GM18526 (cell line): ENCODE results near the gene COL4A4.

Source experiments
- POLR2A ChIP-seq: IDR thresholded peaks from 3 replicates; pipeline ENCODE4 v1.6.1; 2011; ENCODE audit not compliant: insufficient read length; ENCODE audit errors: extremely low read depth

Gene COL4A4

DNA sequence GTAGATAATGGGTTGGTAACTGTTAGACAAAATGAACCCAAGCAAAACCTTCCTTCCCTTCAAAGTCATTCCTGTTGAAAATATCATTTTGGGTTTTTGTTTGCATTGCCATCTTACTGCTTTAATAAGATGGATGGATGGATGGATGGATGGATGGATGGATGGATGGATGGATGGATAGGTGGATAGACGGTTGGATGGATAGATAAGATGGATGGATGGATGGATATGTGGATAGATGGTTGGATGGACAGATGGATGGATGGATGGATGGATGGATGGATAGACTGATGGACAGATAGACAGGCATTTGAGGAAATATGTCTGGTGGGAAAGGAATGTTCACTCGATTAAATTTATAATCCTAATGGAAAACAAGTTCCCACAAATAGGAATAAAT lies 133.2 kb downstream of the COL4A4 start:
- TF ChIP-seq POLR2A: no peak

DNA sequence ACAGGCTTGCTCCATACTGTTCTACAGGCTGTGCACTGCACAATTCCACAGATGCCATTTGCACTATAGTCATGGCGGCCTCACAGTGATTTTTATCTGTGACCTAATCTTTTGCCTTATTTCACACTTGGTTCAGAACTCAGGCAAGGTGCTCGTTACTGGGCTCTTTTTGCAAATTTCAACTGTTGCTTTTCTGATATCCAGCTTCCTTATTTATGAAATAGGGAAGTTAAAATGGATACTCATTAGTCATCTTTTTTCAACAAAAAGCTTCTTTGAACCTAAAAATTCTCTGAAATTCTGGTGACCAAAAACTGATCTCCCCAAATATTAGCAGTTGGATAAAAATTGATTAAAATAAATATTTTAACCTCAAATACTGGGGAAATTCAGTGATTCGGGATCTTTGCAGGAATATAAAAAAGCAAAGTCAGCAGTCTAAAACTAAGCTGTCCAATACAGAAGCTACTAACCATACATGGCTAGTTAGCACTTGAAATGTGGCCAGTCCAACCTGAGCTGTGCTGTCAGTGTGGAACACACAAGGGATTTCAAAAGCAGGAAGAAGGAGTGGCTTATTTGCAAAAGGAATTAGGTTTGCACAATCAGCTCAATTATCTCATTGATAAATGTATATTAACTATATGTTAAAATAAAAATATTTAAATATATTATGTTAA lies 134.4 kb downstream of the COL4A4 start:
- no peak for TF ChIP-seq POLR2A

DNA sequence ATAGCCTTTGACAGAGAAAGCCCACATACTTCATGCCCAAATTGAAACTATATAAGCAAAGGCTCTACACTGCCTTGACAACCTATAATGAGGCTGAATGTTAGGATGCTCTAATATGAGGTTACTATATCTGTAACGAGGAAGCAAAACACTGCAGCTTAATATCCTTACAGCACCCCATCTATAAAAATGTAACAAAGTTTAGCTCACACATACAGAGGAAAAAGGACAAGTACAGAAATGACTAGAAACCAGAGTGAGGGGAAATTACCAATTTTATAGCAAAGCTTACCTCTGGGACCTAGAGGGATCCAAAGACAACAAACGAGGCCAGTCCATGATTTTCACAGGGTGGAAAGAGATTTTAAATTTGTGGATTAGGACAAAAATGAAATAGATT lies 138.5 kb downstream of the COL4A4 start:
- no peak for TF ChIP-seq POLR2A

DNA sequence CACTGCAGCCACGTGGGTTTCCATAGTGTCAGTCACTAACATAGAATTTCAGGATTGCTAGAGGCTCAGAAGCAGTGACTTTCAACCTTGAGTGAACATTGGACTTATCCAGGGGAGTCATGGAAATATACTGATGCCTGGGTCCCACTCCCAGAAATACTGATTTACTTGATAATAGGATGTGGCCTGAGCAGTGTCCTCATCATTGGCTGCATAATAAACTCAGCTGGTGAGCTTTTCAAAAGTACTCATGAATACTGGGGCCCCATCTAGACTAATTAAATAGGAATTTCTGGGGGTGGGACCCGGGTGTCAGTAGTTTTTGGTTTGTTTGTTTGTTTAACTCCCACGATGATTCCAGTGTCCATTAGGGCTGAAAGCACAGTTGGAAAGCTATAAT lies 141.4 kb downstream of the COL4A4 start:
- no peak for TF ChIP-seq POLR2A

DNA sequence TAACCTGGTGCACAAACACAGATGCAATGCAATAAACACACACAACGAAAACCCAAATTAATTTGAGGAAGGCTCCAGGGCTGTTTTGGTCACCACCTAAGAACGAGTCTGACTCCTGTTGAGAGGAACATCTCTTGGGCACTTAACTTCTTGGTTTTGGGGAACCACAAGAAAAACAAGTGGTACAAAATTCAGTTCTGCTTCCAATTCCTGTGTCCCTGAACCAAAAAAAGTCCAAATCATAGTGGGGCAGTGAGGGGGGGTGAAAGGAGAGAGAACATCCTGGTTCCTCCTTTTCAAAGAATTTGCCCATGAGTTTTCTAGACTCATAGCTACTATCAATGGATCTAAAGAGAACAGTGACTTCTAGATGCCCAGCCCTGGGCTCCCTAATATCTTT lies 143.6 kb downstream of the COL4A4 start:
- no peak for TF ChIP-seq POLR2A

DNA sequence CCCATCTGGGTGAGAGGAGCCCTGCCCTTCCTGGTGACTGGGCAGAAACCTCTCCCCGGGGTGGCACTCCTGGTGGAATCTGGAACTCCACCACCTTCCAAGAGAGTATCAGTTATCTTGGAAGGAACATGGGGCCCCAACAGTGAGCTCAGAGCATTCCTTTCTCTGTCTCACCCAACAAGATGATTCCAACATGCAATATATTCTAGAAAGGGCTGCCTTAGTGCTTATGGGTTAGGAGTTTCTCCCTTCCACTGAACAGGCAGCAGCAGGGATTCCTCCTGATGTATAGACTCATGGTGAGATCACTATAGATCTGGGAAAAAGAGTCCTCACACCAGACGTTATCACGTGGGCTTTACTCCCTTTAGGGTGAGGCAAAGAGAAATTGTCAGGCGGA lies 147.1 kb downstream of the COL4A4 start:
- TF ChIP-seq POLR2A: no peak

DNA sequence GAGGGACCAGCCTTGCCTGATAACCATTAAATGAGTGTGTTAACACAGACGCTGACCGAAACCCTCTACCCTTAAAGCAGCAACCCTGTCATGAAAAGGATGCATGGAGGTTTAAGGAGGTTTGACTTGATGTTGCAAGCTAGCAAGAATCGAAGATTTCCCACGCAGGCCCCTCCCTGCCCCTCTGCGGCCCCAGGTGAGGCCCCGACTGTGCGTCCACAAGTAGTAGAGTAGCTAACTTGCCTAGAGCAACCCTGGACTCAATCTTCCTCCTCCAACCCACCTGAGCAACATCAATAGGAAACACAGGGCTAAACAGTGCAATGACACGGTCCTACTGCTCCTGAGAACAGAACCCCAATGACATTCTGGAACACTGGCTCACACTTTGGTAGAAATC lies 150.1 kb downstream of the COL4A4 start:
- no peak for TF ChIP-seq POLR2A

DNA sequence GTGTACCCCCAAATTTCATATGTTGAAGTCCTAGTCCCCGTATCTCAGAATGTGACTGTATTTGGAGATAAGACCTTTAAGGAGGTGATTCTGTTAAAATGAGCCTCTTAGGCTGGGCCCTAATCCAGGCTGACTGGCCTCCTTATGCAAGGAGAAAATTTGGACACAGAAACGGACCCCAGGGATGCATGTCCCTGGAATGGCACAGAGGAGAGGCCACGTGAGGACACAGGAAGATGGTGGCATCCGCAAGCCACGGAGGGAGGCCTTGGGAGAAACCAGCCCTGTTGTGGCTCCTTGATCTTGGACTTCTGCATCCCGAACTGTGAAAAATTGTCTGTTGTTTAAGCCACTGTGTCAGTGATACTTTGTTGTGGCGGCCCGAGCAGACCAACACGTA lies 150.7 kb downstream of the COL4A4 start:
- no peak for TF ChIP-seq POLR2A

DNA sequence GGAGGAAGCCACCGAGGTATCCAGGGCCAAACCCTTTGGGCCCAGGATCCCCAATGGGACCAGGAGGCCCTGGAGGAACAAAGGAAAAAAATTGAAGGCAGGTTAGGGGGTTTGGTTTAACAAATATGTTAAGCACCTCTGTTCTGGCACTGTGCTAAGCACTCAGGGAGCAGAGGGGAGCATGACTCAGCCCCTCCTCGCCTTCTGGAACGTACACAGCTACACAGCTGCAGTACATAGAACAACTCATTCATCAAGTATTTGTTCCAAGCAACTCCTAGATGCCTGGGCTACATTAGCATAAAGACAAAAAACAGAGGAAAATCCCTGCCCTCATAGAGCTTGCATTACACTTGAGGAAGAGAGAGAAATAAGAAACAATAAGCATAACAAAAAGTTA lies 153.6 kb downstream of the COL4A4 start:
- TF ChIP-seq POLR2A: no peak

DNA sequence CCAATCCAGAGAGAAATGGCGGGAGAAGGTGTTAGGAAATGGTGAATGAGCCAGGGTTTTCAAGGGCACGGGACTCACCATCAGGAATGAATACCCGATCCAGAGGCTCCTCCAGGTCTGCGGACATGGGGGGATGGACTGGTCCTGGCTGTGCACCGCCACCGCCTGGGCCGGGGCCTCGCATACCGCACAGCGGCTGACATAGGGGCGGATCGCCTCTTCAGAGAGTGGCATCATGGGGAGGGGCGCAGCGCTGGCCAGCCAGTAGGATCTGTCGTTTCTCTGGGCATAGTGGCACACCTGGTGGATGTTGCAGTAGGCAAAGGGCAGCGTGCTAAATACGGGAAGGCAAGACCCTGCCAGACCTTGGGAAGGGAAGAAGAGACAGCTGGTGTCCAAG lies 156.1 kb downstream of the COL4A4 start:
- TF ChIP-seq POLR2A: no peak

DNA sequence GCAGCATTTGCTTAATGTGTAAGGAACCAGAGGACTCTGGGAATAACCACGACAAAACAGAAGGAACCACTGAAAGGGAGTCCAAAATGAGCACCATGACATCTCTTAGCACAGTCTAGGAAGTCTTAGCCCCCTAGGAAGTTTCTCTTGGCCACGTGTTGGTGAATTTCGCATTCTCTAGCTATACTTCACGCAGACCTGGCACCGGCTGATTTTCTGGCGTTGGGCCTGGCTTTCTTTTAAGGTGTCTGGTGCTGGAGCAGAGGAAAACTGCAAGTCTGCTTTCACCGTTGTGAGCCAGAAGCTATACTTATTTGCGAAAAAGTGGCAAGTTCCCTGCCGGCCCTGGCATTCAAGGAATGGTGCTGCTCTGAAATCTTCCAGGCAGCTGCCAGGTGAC lies 156.9 kb downstream of the COL4A4 start:
- no peak for TF ChIP-seq POLR2A

DNA sequence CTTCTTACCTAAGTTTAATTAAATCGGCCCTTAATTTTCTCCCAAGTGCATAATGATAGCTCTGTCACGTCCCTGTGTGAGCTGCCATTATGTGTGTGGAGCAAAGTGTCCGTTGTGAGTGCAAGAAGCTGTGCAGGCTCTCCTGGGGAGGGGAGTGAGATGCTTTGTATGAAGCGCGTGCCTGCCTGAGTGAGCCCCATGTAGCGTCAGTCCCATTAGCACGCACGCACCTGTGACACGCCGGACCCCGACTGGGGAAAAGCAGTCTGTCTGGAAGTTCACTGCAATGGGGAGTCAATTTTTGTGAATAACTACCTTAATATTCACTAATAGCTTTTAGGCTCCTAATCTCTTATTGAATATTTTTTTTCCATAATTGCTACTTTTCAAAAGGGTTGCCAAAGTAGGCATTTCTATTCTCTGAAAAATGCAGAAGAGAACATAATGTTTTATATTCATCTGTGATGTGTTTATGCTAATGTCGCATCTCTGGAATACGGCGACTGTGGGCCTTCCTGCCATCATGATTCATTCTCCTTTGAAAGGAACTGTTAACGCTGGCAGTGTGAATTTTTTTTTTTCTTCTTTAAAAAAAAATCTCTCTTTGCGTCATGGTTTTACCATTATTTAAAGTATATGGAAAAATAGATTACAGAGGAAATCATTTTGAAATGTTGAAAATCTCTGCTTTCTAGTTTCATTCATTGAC lies 157.7 kb downstream of the COL4A4 start:
- no peak for TF ChIP-seq POLR2A

DNA sequence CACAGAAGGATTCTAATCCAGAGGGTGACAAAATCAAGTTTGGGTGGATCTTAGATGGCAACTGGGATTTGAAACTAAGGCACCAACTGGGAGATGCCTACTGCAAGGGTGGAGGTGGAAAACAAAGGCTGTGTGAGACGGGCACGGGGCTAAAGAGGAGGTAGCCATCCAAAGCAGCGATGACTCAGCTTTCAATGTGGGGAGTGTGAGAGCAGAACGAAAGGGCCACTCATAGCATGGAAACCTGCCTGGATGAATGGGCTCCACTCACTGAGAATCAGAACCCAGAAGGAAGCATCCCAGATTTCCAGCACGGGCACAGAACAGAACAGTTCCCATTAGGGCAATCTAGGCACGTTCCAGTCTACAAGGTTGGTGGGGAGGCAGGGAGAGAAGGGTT lies 159.5 kb downstream of the COL4A4 start:
- TF ChIP-seq POLR2A: no peak

DNA sequence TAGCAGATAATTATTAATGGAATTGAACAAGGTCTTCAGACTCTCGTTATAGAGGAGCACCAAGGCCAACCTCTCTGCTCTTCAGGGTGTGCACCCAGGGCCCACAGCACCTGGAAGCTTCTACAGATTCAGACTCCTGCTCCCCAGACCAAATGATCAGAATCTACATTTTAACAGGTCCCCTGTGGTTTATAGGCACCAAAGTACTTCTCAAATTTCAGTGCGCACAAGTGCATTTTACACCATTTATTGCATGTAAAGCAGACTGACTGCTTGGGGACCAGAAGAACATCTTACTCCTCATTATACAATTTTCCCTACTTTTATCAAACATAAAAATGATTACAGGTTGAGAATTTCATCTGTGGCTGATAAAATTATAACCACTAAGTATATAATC lies 163.9 kb downstream of the COL4A4 start:
- no peak for TF ChIP-seq POLR2A

DNA sequence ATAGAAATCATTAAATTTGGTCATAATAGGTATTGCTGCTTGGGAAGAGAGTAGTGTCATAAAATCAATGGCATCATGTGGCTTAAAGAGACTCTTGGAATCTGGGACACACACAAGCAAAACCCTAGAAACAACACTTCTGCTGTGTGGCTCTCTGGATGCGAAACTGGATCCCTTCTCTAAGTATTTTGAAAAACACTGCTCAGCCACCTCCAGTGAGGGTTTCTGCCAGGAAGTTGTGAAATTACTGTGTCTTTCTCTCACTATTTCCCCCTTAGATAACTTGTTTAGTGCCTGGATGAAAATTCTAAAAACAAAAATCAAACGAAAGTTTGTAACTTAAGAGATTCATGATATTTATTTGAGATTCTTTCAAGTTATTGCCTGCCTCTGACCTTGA lies 164.3 kb downstream of the COL4A4 start:
- no peak for TF ChIP-seq POLR2A

DNA sequence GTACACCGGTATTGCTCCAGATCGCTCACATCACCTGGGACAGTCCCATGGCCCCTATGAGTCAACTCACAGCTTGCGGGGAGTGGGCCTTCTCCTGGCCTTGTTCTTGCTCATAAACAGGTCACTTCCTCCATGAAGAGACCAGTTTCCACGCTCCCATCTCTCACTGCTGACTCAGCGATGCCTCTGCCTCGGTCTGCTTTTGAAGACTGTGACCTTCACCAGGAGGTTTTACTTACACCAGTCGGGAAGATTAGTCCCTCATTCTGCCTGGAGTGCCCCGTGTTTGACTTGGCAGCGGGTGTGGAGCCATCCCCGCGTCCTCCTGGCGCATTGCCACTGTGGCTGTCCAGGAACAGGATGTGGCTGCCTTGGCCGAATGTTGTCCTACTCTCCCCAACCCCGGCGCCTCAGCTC lies 168.4 kb downstream of the COL4A4 start:
- no peak for TF ChIP-seq POLR2A

DNA sequence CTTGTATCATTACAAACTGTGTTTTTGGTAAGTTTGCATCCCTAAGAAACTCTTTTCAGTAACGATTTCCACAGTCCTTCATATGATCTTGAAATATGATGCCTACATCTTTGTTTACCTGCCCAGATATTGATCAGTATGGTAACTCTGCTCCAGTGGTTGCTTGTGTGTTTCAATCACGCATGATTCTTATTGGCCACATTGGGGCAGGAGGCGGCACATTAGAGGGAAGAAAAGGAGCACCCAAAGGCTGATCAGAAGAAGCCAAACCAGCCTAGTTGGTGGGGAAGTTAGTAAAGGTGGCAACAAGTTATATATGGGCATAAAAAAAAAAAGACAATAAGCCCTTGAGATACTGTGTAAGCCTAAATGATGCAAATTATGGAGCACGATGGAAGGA lies 169.2 kb downstream of the COL4A4 start:
- no peak for TF ChIP-seq POLR2A

DNA sequence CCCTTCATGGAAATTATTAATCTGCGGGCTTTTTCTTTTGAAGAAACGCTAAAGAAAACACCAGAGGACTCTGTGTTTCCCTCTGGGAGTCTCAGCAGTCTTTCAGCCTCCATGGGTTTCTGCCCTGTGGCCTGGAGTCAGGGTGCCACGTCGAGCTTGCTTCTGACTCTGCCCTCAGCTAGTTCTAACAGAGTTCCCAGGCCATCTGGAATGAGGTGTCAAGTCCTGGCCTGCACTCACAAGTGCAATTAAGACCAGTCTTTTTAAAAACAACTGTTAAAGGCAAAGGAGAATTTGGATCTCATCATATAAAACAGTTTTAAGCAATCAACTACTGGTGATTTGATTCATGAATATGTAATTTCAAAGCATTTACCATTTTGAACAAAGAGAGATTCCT lies 170.8 kb downstream of the COL4A4 start:
- TF ChIP-seq POLR2A: no peak

DNA sequence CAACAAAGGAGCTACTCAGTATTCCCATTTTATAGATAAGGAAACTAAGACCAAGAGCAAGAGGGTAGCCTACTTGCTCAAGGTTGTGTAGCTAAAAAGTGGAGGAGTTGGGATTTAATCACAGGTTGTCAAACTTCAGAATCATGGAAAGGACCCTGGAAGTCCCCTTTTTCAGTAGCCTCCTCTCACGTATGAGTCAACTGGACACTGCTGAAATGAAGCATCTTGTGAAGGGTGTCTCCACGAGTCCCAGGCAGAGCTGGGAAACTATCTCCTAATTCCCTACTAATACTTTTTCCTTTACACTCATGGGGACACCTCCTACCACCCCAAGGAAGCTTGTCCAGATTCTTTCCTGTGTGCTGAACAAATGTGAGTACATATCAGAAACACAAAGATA lies 172.3 kb downstream of the COL4A4 start:
- no peak for TF ChIP-seq POLR2A
